OCI-LY3 (cell line): ENCODE data around the gene CFHR4.
"Not testable (repeated sequence)": the region's sequence is repeated elsewhere in the genome, so short reads cannot be mapped to it uniquely, and the experiment has no call there.

ENCODE experiments used
- H2AFZ ChIP-seq: fragments of 200-600, 300-600 bp; shearing (Covaris generic); 2 replicates; pipeline ENCODE4 v1.6.0; 2014; ENCODE audit warnings: antibody characterized with exemption, low read depth, low read length
- H3K27ac ChIP-seq: fragments of 200-600, 300-600 bp; sonication (generic); 2 replicates; pipeline ENCODE4 v1.5.1; 2014; ENCODE audit warnings: mild to moderate bottlenecking, low read length, moderate library complexity, mixed read lengths
- H3K27me3 ChIP-seq: fragments of 200-600, 300-600 bp; sonication (generic); 2 replicates; pipeline ENCODE4 v1.6.1; 2014; ENCODE audit warnings: low read depth, low read length, mixed read lengths
- H3K36me3 ChIP-seq: fragments of 200-600, 300-600 bp; sonication (generic); replicated peaks from 2 replicates; pipeline ENCODE3; 2014; ENCODE audit warnings: low read depth, low read length, mixed read lengths
- H3K4me1 ChIP-seq: fragments of 300-600, 200-600 bp; sonication (generic); 2 replicates; pipeline ENCODE4 v1.6.1; 2014; ENCODE audit warnings: low read length, mixed read lengths
- H3K4me2 ChIP-seq: fragments of 200-600, 300-600 bp; sonication (generic); 2 replicates; pipeline ENCODE4 v1.6.1; 2014; ENCODE audit warnings: low read length, mixed read lengths
- H3K4me3 ChIP-seq: fragments of 300-600, 200-600 bp; sonication (generic); 2 replicates; pipeline ENCODE4 v1.5.1; 2014; ENCODE audit warnings: antibody characterized with exemption, mild to moderate bottlenecking, low read length, moderate library complexity
- H3K79me2 ChIP-seq: fragments of 300-600, 200-600 bp; shearing (Covaris generic); 2 replicates; pipeline ENCODE4 v1.6.1; 2014; ENCODE audit warnings: mild to moderate bottlenecking, low read length, mixed read lengths
- H3K9ac ChIP-seq: fragments of 300-600, 200-600 bp; shearing (Covaris generic); 2 replicates; pipeline ENCODE4 v1.6.0; 2014; ENCODE audit warnings: mild to moderate bottlenecking, low read length, moderate library complexity
- H3K9me3 ChIP-seq: fragments of 200-600, 300-600 bp; shearing (Covaris generic); 2 replicates; pipeline ENCODE4 v1.6.1; 2014; ENCODE audit warnings: low read length, mixed read lengths; ENCODE audit not compliant: insufficient read depth
- H4K20me1 ChIP-seq: fragments of 200-600, 300-600 bp; sonication (generic); 2 replicates; pipeline ENCODE4 v1.6.1; 2016; ENCODE audit warnings: low read length, mixed read lengths; ENCODE audit not compliant: insufficient read depth
- EZH2phosphoT487 ChIP-seq: fragments of 200-600 bp; shearing (Covaris generic); IDR thresholded peaks from 2 replicates; pipeline ENCODE4 v1.6.1; 2018; ENCODE audit warnings: antibody characterized with exemption, mixed run types, low read depth
- TF ChIP-seq, protein P1 (sequence below): fragments of 200-600, 300-600 bp; sonication (generic); IDR thresholded peaks from 2 replicates; pipeline ENCODE4 v1.5.1; 2014; ENCODE audit warnings: antibody characterized with exemption, low read length, low read depth

CFHR4 gene

DNA sequence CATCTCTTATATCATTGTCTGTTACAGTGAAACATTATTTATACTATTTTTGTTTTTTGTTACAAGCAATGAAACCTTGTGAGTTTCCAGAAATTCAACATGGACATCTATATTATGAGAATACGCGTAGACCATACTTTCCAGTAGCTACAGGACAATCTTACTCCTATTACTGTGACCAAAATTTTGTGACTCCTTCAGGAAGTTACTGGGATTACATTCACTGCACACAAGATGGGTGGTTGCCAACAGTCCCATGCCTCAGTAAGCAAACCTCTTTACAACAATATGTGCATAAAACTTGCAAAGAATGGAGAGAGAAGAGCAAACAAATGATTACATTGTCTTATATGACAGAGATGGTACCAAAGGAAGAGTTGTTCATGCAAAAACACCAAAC, 22.4 kb downstream of the CFHR4 start:
- Histone ChIP-seq H3K79me2 (no peaks in the 10 kb centered on the region), H3K27me3 (no peaks in the 10 kb centered on the region), H3K9me3 (no peaks in the 10 kb centered on the region), H3K27ac (no peak overlapping the region), H3K4me2 (no peak overlapping the region), H2AFZ (no peak overlapping the region), H4K20me1 (no peaks in the 10 kb centered on the region), H3K4me3 (no peak overlapping the region), H3K9ac (no peak overlapping the region), H3K4me1 (no peaks in the 10 kb centered on the region), H3K36me3 (no peaks in the 10 kb centered on the region)
- TF ChIP-seq, protein P1, sequence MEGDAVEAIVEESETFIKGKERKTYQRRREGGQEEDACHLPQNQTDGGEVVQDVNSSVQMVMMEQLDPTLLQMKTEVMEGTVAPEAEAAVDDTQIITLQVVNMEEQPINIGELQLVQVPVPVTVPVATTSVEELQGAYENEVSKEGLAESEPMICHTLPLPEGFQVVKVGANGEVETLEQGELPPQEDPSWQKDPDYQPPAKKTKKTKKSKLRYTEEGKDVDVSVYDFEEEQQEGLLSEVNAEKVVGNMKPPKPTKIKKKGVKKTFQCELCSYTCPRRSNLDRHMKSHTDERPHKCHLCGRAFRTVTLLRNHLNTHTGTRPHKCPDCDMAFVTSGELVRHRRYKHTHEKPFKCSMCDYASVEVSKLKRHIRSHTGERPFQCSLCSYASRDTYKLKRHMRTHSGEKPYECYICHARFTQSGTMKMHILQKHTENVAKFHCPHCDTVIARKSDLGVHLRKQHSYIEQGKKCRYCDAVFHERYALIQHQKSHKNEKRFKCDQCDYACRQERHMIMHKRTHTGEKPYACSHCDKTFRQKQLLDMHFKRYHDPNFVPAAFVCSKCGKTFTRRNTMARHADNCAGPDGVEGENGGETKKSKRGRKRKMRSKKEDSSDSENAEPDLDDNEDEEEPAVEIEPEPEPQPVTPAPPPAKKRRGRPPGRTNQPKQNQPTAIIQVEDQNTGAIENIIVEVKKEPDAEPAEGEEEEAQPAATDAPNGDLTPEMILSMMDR: no peak
- no peak for TF ChIP-seq EZH2phosphoT487

DNA sequence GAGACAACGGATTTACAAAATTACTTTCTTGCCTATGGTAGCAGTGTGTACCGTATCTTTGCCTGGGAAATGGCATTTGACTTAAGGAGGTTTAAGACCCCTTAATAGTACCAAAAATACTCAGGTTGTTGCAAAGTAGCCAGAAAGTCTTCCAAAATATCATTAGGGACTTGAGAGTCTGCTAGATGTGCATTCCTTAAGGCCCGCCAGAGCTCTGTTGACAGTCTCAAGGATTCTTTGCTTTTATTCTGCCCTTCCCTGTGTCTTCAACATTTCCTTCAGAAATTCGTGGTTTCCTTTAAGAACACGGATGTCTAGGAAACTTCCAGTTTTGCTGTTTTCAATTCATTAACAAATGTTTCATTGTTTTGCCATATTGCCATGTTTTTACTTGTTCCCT, 24.4 kb downstream of the CFHR4 start:
- H3K9ac ChIP-seq, H3K27ac ChIP-seq, H3K9me3 ChIP-seq, H3K4me2 ChIP-seq, H3K4me3 ChIP-seq, H3K79me2 ChIP-seq, H3K36me3 ChIP-seq, H3K27me3 ChIP-seq, H3K4me1 ChIP-seq, H4K20me1 ChIP-seq, H2AFZ ChIP-seq: not testable (repeated sequence)

- H3K27ac ChIP-seq, H4K20me1 ChIP-seq, H3K79me2 ChIP-seq, H3K9me3 ChIP-seq, H3K27me3 ChIP-seq, H3K4me3 ChIP-seq, H3K4me2 ChIP-seq, H3K9ac ChIP-seq, H2AFZ ChIP-seq, H3K36me3 ChIP-seq, H3K4me1 ChIP-seq: not testable (repeated sequence)
Observed at GRCh38 chr1:196926839-196927238, 39.0 kb downstream of the CFHR4 start.

DNA sequence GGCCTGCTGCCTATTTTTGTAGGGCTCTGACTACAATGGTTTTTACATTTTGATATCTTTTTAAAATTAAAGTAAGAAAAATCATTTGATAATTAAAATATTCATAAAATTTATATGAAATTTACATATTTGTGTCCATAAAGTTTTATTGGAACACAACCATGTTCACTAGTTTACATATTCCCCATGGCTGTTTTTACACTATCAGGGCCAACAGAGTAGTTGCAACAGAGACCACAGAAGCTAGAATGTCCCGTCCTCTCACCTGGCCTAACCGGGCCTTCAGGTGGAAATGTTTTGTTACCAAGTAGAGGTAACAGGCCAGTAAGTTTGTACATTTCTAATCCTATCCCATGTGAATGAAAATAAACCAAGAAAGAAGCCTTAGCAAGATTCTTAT, 45.0 kb downstream of the CFHR4 start:
- H3K79me2 ChIP-seq, H3K4me3 ChIP-seq, H3K9me3 ChIP-seq, H3K27me3 ChIP-seq, H2AFZ ChIP-seq, H3K27ac ChIP-seq, H3K9ac ChIP-seq, H3K36me3 ChIP-seq, H4K20me1 ChIP-seq, H3K4me2 ChIP-seq, H3K4me1 ChIP-seq: not testable (repeated sequence)

- Histone ChIP-seq H3K36me3 (no peaks in the 10 kb centered on the region), H4K20me1 (no peaks in the 10 kb centered on the region), H3K27ac (no peak overlapping the region), H3K4me3 (no peak overlapping the region), H3K9me3 (no peaks in the 10 kb centered on the region), H2AFZ (no peak overlapping the region), H3K4me2 (no peak overlapping the region), H3K9ac (no peak overlapping the region), H3K79me2 (no peaks in the 10 kb centered on the region), H3K4me1 (no peaks in the 10 kb centered on the region), H3K27me3 (no peaks in the 10 kb centered on the region)
- no peak for TF ChIP-seq EZH2phosphoT487
- TF ChIP-seq, protein P1: no peak
Observed at GRCh38 chr1:196933531-196934189, 45.8 kb downstream of the CFHR4 start.

DNA sequence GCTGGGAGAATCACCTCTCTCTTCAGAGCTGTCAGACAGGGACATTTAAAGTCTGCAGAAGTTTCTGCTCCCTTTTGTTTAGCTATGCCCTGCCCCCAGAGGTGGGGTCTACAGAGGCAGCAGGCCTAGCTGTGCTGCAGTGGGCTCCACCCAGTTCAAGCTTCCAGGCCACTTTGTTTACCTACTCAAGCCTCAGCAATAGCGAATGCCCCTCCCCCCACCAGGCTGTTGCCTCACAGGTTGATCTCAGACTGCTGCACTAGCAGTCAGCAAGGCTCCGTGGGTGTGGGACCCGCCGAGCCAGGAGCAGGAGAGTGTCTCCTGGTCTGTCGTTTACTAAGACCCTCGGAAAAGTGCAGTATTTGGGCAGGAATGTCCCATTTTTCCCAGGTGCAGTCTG, 53.6 kb downstream of the CFHR4 start:
- not testable (repeated sequence) for H3K9ac ChIP-seq, H3K4me3 ChIP-seq, H3K36me3 ChIP-seq, H4K20me1 ChIP-seq, H3K79me2 ChIP-seq, H3K4me2 ChIP-seq, H3K4me1 ChIP-seq, H2AFZ ChIP-seq, H3K27ac ChIP-seq, H3K9me3 ChIP-seq, H3K27me3 ChIP-seq

DNA sequence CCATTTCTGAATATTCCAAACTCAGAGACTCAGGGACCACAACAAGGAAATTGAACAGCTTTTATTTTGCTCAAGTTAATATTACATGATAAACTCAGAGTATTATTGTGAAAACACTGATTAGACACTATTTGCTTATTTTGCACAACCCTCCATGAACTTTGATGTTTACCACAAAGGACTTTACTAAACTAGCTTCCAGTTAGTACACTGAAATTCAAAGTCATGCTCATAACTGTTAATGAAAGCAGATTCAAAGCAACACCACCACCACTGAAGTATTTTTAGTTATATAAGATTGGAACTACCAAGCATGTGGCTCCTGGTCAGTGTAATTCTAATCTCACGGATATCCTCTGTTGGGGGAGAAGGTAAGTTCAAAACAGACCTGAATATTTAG, 55.7 kb downstream of the CFHR4 start, which contains the start of gene CFHR2:
Gene CFHR2, plus strand, starts transcription at position 171 of the 400 bp plus-strand sequence. Its CDS starts 143 bp downstream, at position 314.
- not testable (repeated sequence) for H4K20me1 ChIP-seq, H3K9ac ChIP-seq, H3K4me1 ChIP-seq, H3K79me2 ChIP-seq, H2AFZ ChIP-seq, H3K9me3 ChIP-seq, H3K27me3 ChIP-seq, H3K36me3 ChIP-seq, H3K4me2 ChIP-seq, H3K4me3 ChIP-seq, H3K27ac ChIP-seq
